ENCODE results near the gene KPNB1. TPM values are rescaled to one million over a fixed set of nuclear protein-coding genes. Genes with fewer than 3 reads are reported as not detected.

Gene KPNB1
- total and polyA plus RNA-seq, 2 of the 4 experiments (the other 2 are of a cell fraction), result 206 to 1,082 TPM

DNA sequence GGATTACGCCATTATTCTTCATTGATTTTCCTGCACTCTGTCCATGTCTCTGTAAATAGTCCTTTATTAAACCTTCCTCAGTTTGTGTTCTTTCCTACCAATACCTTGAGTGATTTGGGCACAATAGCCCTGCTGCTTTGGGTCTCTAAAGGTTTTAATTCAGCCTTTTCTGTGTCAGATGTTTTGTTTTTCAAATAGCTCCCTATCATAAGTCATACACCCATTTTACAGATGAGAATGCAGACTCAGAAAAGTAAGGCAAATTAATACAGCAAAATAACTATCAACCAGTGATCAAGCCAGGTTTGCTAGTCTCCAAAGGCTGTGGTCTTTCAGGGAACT, 25.0 kb upstream of the KPNB1 start:
- ChIA-PET CTCF (interaction anchor here (2.0 kb wide), 1 partner anchor 9 kb away, joined by 9 read pairs; no protein-coding TSS in a partner anchor), POLR2A (ENCODE audit: unreplicated experiment) (interaction anchor here (0.6 kb wide), 1 partner anchor 18 kb away, joined by 6 read pairs; no protein-coding TSS in a partner anchor)
- Histone ChIP-seq H4K8ac (ENCODE audit: low read depth in 2 of 2, low read length in 2 of 2) (no peak overlapping the region), H3K23ac (ENCODE audit: low read depth, low read length) (no peak overlapping the region), H3K9me1 (ENCODE audit: insufficient read depth, low read length) (0 out of 2 replicates have a peak, but pooled peaks cover 3% of the 10 kb centered on the region), H2BK15ac (ENCODE audit: low read depth, low read length) (no peak overlapping the region), H4K91ac (ENCODE audit: insufficient read depth, low read depth, low read length) (no peak overlapping the region), H3K9me3 (ENCODE audit: control insufficient read depth, insufficient read depth, low read length) (no peaks in the 10 kb centered on the region), H2BK120ac (ENCODE audit: low read depth, low read length) (no peak overlapping the region), H3K4me1 (ENCODE audit: control insufficient read depth, insufficient read depth, low read length) (peaks cover 13% of the 10 kb centered on the region), H2AK9ac (replicated peaks; ENCODE audit: low read depth, low read length, poor library complexity) (no peak overlapping the region), H3K27me3 (ENCODE audit: control insufficient read depth, insufficient read depth, low read length) (no peaks in the 10 kb centered on the region), H3K56ac (ENCODE audit: extremely low read depth, insufficient read depth, low read length) (no peak overlapping the region), H4K20me1 (ENCODE audit: insufficient read depth, low read length) (peaks cover 4% of the 10 kb centered on the region), H3K4me3 (ENCODE audit: insufficient read depth, low read depth, low read length) (no peak overlapping the region), H3K27ac (ENCODE audit: insufficient read depth, low read length) (no peak overlapping the region), H2AFZ (replicated peaks; ENCODE audit: low read length, poor library complexity) (no peak overlapping the region), H3K4me2 (ENCODE audit: low read depth, low read length) (no peak overlapping the region), H3K14ac (replicated peaks; ENCODE audit: low read depth, low read length) (no peak overlapping the region), H3K36me3 (ENCODE audit: control insufficient read depth, insufficient read depth, low read length) (peaks cover 8% of the 10 kb centered on the region), H3K79me1 (ENCODE audit: low read depth in 1 of 2, low read length in 2 of 2) (peaks cover 8 to 16% of the 10 kb centered on the region in 2 experiments; a peak in 3 of 4 replicates), H3K18ac (ENCODE audit: low read depth, low read length) (no peak overlapping the region), H2BK5ac (ENCODE audit: low read depth, low read length, poor library complexity, severe bottlenecking) (no peak overlapping the region), H4K5ac (ENCODE audit: low read depth, low read length) (no peak overlapping the region), H3K9ac (ENCODE audit: low read depth, low read length) (no peak overlapping the region), H2BK20ac (ENCODE audit: low read depth, low read length) (no peak overlapping the region), H3K4ac (ENCODE audit: low read depth, low read length) (no peak overlapping the region), H2AK5ac (ENCODE audit: low read depth, low read length) (no peak overlapping the region)
- dilution Hi-C loops (cut with HindIII; ENCODE audit: low sequenced_read_pairs, unreplicated experiment) (no loop called here), in situ Hi-C loops (cut with MboI; ENCODE audit: low sequenced_read_pairs) (loop anchor here (25.0 kb wide), 1 partner anchor 462 kb away; no protein-coding TSS in a partner anchor), intact Hi-C loops (cut with micrococcal nuclease) (loop anchor here (5.0 kb wide), 1 partner anchor 262 kb away; no protein-coding TSS in a partner anchor)
- ATAC-seq (ENCODE audit: low read depth), result no peak
- no CpG with 5 or more reads among the region's 1 CpG for WGBS, 2 experiments (ENCODE audit: extremely low coverage in 2 of 2, insufficient read length in 1 of 2)
- DNase-seq, result no peak
- no TSS peak for BruUV-seq (replicated peaks)
- TF ChIP-seq RFX5 (IDR thresholded peaks at IDR 0.05; ENCODE audit: low read depth, low read length) (no peak), MXI1 (IDR thresholded peaks at IDR 0.05; ENCODE audit: borderline replicate concordance, low read depth, low read length) (no peak), MAZ (IDR thresholded peaks at IDR 0.05; ENCODE audit: borderline replicate concordance, low read depth, low read length) (no peak), SMC3 (IDR thresholded peaks at IDR 0.05; ENCODE audit: low read depth, low read length) (no peak), CTCF (conservative IDR thresholded peaks at IDR 0.05; ENCODE audit: low read depth, low read length) (no peak), RCOR1 (IDR thresholded peaks at IDR 0.05; ENCODE audit: insufficient replicate concordance, low read length) (no peak), RAD21 (IDR thresholded peaks at IDR 0.05; ENCODE audit: low read length) (no peak), CEBPB (IDR thresholded peaks at IDR 0.05; ENCODE audit: low read depth, low read length) (no peak), CHD1 (IDR thresholded peaks at IDR 0.05; ENCODE audit: low read depth, low read length) (no peak), BHLHE40 (IDR thresholded peaks at IDR 0.05; ENCODE audit: low read depth, low read length) (no peak), ELK1 (IDR thresholded peaks at IDR 0.05; ENCODE audit: borderline replicate concordance, low read depth, low read length) (no peak), FOS (IDR thresholded peaks at IDR 0.05; ENCODE audit: low read depth, low read length) (no peak), POLR2A (IDR thresholded peaks at IDR 0.05; ENCODE audit: low read depth, low read length) (no peak), MAFK (IDR thresholded peaks at IDR 0.05; ENCODE audit: low read depth, low read length) (no peak), NFE2L2 (IDR thresholded peaks at IDR 0.05; ENCODE audit: low read depth, low read length) (no peak), USF2 (IDR thresholded peaks at IDR 0.05; ENCODE audit: low read depth, low read length) (no peak)

Data from IMR-90 (cell line).